Tibial nerve (tissue), 4 donors: ENCODE results near the gene CPNE4. TPM values are rescaled to one million over a fixed set of nuclear protein-coding genes. Genes with fewer than 3 reads are reported as not detected.

Experiments
- DNase-seq, 2 donors: peaks; one replicate each; pipeline ENCODE4 v3.0.0-alpha.2; 2019; ENCODE audit warnings: low spot score in 2 of 2
- H3K27ac ChIP-seq, 4 donors: fragments of 200-600 bp; sonication (generic) in 3 of 4; one replicate each; pipeline ENCODE4 v1.5.1; 2017 to 2019; ENCODE audit warnings: mild to moderate bottlenecking in 1 of 4
- H3K27me3 ChIP-seq, 2 donors: fragments of 200-600 bp; sonication (generic) in 1 of 2; one replicate each; pipeline versions ENCODE4 v1.5.1 to v1.6.0; 2017 to 2019
- H3K36me3 ChIP-seq, 3 donors: fragments of 200-600 bp; sonication (generic); one replicate each; pipeline ENCODE4 v1.5.1; 2018 to 2019
- H3K4me1 ChIP-seq, 4 donors: fragments of 200-600 bp; sonication (generic) in 3 of 4; one replicate each; pipeline ENCODE4 v1.5.1; 2017 to 2019
- H3K4me3 ChIP-seq, 4 donors: fragments of 200-600 bp; sonication (generic) in 3 of 4; one replicate each; pipeline ENCODE4 v1.5.1; 2017 to 2019; ENCODE audit warnings: mild to moderate bottlenecking in 1 of 4, moderate library complexity in 1 of 4
- H3K9me3 ChIP-seq, 4 donors: fragments of 200-600 bp; sonication (generic) in 3 of 4; one replicate each; pipeline ENCODE4 v1.5.1; 2017 to 2019
- CTCF ChIP-seq, 5 experiments: fragments of 200-600 bp in 3 of 5; fragments of 450-650 bp in 2 of 5; sonication (generic) in 3 of 5; IDR thresholded peaks; one replicate each; pipeline ENCODE4 v1.5.1; 2016 to 2019; ENCODE audit warnings: antibody characterized with exemption in 5 of 5, mild to moderate bottlenecking in 3 of 5, moderate library complexity in 2 of 5
- EP300 ChIP-seq, 2 donors: sonication (generic); formaldehyde crosslinking; IDR thresholded peaks; one replicate each; pipeline ENCODE4 v1.6.1; 2017; ENCODE audit warnings: antibody characterized with exemption in 2 of 2, mild to moderate bottlenecking in 1 of 2
- POLR2A ChIP-seq, 2 donors: fragments of 450-650 bp; IDR thresholded peaks; one replicate each; pipeline ENCODE4 v1.6.1; 2017; ENCODE audit warnings: antibody characterized with exemption in 2 of 2, mild to moderate bottlenecking in 2 of 2, moderate library complexity in 2 of 2
- WGBS, 2 donors: methylation state at CpG; one replicate each; pipeline ENCODE4 v1.1.5; 2018; 5-methylcytosine and 5-hydroxymethylcytosine counted together
- total RNA-seq, 4 donors: library from RNA; depleted of rRNA; stranded (reverse); fragments of >200 nt; gene quantifications; one replicate each; pipeline ENCODE4 v1.1.0, GENCODE V29; 2016

The CPNE4 gene
- total RNA-seq, 4 donors from 2014 or later: 0.20 TPM; not detected in 3

GRCh38 chr3:131881777-131882176 is 153.0 kb downstream of the CPNE4 start:
- TF ChIP-seq POLR2A (IDR thresholded peaks at IDR 0.05) (no peak), EP300 (IDR thresholded peaks at IDR 0.05) (no peak), CTCF (IDR thresholded peaks at IDR 0.05) (no peak)
- WGBS, 2 donors: 68 to 73% methylated on average over 3 of the region's 3 CpGs
- no peak for DNase-seq
- H3K4me3 ChIP-seq: no peak overlapping the region
- no peaks in the 10 kb centered on the region for H3K4me1 ChIP-seq
- H3K27ac ChIP-seq: no peak overlapping the region
- no peaks in the 10 kb centered on the region for H3K27me3 ChIP-seq
- H3K36me3 ChIP-seq: no peaks in the 10 kb centered on the region
- no peaks in the 10 kb centered on the region for H3K9me3 ChIP-seq

- no peaks in the 10 kb centered on the region for H3K4me1 ChIP-seq
- no peaks in the 10 kb centered on the region for H3K27me3 ChIP-seq
- H3K36me3 ChIP-seq: no peaks in the 10 kb centered on the region
- 25 to 49% methylated on average over 2 of the region's 2 CpGs for WGBS, 2 donors
- DNase-seq: no peak
- H3K9me3 ChIP-seq: no peaks in the 10 kb centered on the region
- H3K4me3 ChIP-seq: no peak overlapping the region
- no peak for TF ChIP-seq POLR2A (IDR thresholded peaks at IDR 0.05)
- TF ChIP-seq CTCF (IDR thresholded peaks at IDR 0.05): no peak
- no peak for TF ChIP-seq EP300 (IDR thresholded peaks at IDR 0.05)
- H3K27ac ChIP-seq: no peak overlapping the region
Observed at GRCh38 chr3:131880948-131881347, 153.9 kb downstream of the CPNE4 start.

GRCh38 chr3:131868203-131868602 is 166.6 kb downstream of the CPNE4 start:
- no peak overlapping the region for H3K4me3 ChIP-seq
- H3K36me3 ChIP-seq: no peaks in the 10 kb centered on the region
- peaks cover 0 to 2% (median 0%) of the 10 kb centered on the region in 4 donors for H3K9me3 ChIP-seq
- no peaks in the 10 kb centered on the region for H3K27me3 ChIP-seq
- H3K27ac ChIP-seq: no peak overlapping the region
- no peaks in the 10 kb centered on the region for H3K4me1 ChIP-seq
- no peak for DNase-seq
- TF ChIP-seq POLR2A (IDR thresholded peaks at IDR 0.05) (no peak), EP300 (IDR thresholded peaks at IDR 0.05) (no peak), CTCF (IDR thresholded peaks at IDR 0.05) (no peak)
- WGBS, 2 donors: 79% methylated on average over 6 of the region's 6 CpGs

GRCh38 chr3:131856171-131856570 is 178.6 kb downstream of the CPNE4 start:
- Histone ChIP-seq H3K36me3 (no peaks in the 10 kb centered on the region), H3K27ac (no peak overlapping the region), H3K9me3 (no peaks in the 10 kb centered on the region), H3K4me3 (no peak overlapping the region), H3K4me1 (no peaks in the 10 kb centered on the region), H3K27me3 (no peaks in the 10 kb centered on the region)
- TF ChIP-seq CTCF (IDR thresholded peaks at IDR 0.05) (no peak), EP300 (IDR thresholded peaks at IDR 0.05) (no peak), POLR2A (IDR thresholded peaks at IDR 0.05) (no peak)
- WGBS, 2 donors: 86 to 88% methylated on average over 3 of the region's 3 CpGs
- DNase-seq: no peak

GRCh38 chr3:131850223-131850622 is 184.6 kb downstream of the CPNE4 start:
- WGBS, 2 donors: 83 to 89% methylated on average over 3 of the region's 3 CpGs
- no peaks in the 10 kb centered on the region for H3K36me3 ChIP-seq
- H3K27ac ChIP-seq: no peak overlapping the region
- H3K4me3 ChIP-seq: no peak overlapping the region
- no peak for DNase-seq
- no peaks in the 10 kb centered on the region for H3K9me3 ChIP-seq
- TF ChIP-seq POLR2A (IDR thresholded peaks at IDR 0.05) (no peak), EP300 (IDR thresholded peaks at IDR 0.05) (no peak), CTCF (IDR thresholded peaks at IDR 0.05) (no peak)
- H3K4me1 ChIP-seq: no peaks in the 10 kb centered on the region
- no peaks in the 10 kb centered on the region for H3K27me3 ChIP-seq
